Natural killer cell (primary cell): ENCODE data around the gene BROX. TPM values are rescaled to one million over a fixed set of nuclear protein-coding genes. Genes with fewer than 3 reads are reported as not detected.
A peak's percentile ranks its signal among the peaks of the same experiment; 100 is the strongest.

Experiments used
- ATAC-seq, 3 donors: fragments of 150-1000 bp in 2 of 3; fragments of 200-7000 bp in 1 of 3; cut with Tn5 transposase; 1 replicate in 1 of 3; 2 replicates in 2 of 3; pipeline ENCODE4 v1.10.0; 2021; ENCODE audit warnings: mild to moderate bottlenecking in 2 of 3, moderate library complexity in 2 of 3
- DNase-seq, 2 donors: peaks; one replicate each; pipeline versions ENCODE4 v3.0.0 to v3.0.0-alpha.2; 2013 to 2021; ENCODE audit warnings: mixed read lengths in 1 of 2
- H3K27ac ChIP-seq: one replicate; pipeline ENCODE4 v1.5.1; 2013; ENCODE audit warnings: mild to moderate bottlenecking, low read length
- H3K27me3 ChIP-seq: one replicate; pipeline ENCODE4 v1.6.1; 2013; ENCODE audit warnings: low read length; ENCODE audit not compliant: control insufficient read depth, insufficient read depth
- H3K36me3 ChIP-seq: one replicate; pipeline ENCODE4 v1.6.1; 2013; ENCODE audit warnings: low read length; ENCODE audit not compliant: control insufficient read depth, insufficient read depth
- H3K4me1 ChIP-seq: one replicate; pipeline ENCODE4 v1.6.1; 2013; ENCODE audit warnings: low read length; ENCODE audit not compliant: control insufficient read depth, insufficient read depth
- H3K4me3 ChIP-seq: one replicate; pipeline ENCODE4 v1.5.1; 2013; ENCODE audit warnings: low read length
- H3K9me3 ChIP-seq: one replicate; pipeline ENCODE4 v1.6.1; 2013; ENCODE audit warnings: low read length; ENCODE audit not compliant: control insufficient read depth, insufficient read depth
- H3K27ac Mint-ChIP-seq, 2 donors: one replicate each; pipeline ENCODE4 v1.8.0; 2022; ENCODE audit warnings: mild to moderate bottlenecking in 2 of 2, mixed read lengths in 2 of 2, moderate library complexity in 1 of 2
- H3K27me3 Mint-ChIP-seq, 2 donors: one replicate each; pipeline ENCODE4 v1.8.0; 2022; ENCODE audit warnings: low read depth in 2 of 2, mixed read lengths in 2 of 2
- H3K36me3 Mint-ChIP-seq: one replicate; pipeline ENCODE4 v1.8.0; 2022; ENCODE audit warnings: mixed read lengths
- H3K4me1 Mint-ChIP-seq, 2 donors: one replicate each; pipeline ENCODE4 v1.8.0; 2022; ENCODE audit warnings: mixed read lengths in 2 of 2
- H3K4me3 Mint-ChIP-seq: one replicate; pipeline ENCODE4 v1.8.0; 2022; ENCODE audit warnings: mild to moderate bottlenecking, moderate library complexity, mixed read lengths
- H3K9me3 Mint-ChIP-seq, 2 donors: one replicate each; pipeline ENCODE4 v1.8.0; 2022; ENCODE audit warnings: mixed read lengths in 2 of 2
- WGBS: methylation state at CpG from one replicate; pipeline ENCODE4 v1.1.7; 2013; ENCODE audit warnings: missing lambda C conversion rate; ENCODE audit not compliant: insufficient coverage; 5-methylcytosine and 5-hydroxymethylcytosine counted together
- intact Hi-C: fragments of 100-400 bp; cut with micrococcal nuclease; formaldehyde crosslinking; loops from one replicate; pipeline ENCODE4 v1.14.2; 2022
- total RNA-seq, 4 donors: library from RNA; stranded (reverse); fragments of 120-200 nt in 1 of 4; gene quantifications; one replicate each; pipeline versions ENCODE4 v1.2.3 to v1.2.4, GENCODE V29; 2013 to 2022
- TF ChIP-seq, protein P1 (sequence below): fragments of 200-600 bp; IDR thresholded peaks from one replicate; pipeline ENCODE4 v1.8.0; 2022; ENCODE audit warnings: antibody characterized with exemption

Gene BROX
- total RNA-seq, 3 donors from 2014 or later (not counting 1 experiment from before 2014, with no cell fraction given): 68.3 to 75.2 (median 74.5) TPM

DNA sequence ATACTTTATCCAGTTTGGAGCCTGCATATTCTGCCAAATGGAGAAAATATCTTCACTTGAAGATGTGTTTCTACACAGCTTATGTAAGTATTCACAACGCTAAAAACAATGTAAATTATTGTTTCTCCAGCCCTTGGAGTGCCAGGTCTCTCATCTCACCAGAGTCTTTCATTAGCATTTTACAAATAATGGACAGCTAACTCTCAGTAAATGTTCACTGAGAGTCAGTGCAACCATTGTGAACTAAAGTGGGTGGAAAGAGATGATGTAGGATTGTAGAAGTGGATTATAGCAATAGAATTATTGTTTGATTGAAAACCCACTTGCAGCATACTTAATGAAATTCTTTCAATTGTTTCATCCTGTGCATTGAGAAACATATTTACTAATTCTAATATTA is 16.4 kb downstream of the BROX start:
- H3K4me3 Mint-ChIP-seq: no peak overlapping the region
- no peak for DNase-seq
- H3K4me3 ChIP-seq: no peak overlapping the region
- no peaks in the 10 kb centered on the region for H3K27me3 Mint-ChIP-seq
- TF ChIP-seq, protein P1, sequence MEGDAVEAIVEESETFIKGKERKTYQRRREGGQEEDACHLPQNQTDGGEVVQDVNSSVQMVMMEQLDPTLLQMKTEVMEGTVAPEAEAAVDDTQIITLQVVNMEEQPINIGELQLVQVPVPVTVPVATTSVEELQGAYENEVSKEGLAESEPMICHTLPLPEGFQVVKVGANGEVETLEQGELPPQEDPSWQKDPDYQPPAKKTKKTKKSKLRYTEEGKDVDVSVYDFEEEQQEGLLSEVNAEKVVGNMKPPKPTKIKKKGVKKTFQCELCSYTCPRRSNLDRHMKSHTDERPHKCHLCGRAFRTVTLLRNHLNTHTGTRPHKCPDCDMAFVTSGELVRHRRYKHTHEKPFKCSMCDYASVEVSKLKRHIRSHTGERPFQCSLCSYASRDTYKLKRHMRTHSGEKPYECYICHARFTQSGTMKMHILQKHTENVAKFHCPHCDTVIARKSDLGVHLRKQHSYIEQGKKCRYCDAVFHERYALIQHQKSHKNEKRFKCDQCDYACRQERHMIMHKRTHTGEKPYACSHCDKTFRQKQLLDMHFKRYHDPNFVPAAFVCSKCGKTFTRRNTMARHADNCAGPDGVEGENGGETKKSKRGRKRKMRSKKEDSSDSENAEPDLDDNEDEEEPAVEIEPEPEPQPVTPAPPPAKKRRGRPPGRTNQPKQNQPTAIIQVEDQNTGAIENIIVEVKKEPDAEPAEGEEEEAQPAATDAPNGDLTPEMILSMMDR: no peak
- H3K27ac Mint-ChIP-seq: peak overlapping the region in 1 of 2 donors; percentile 34
- ATAC-seq: no peak
- peaks cover 5 to 16% of the 10 kb centered on the region in 2 donors for H3K4me1 Mint-ChIP-seq
- H3K4me1 ChIP-seq: no peaks in the 10 kb centered on the region
- H3K27ac ChIP-seq: no peak overlapping the region
- no peaks in the 10 kb centered on the region for H3K9me3 Mint-ChIP-seq
- H3K9me3 ChIP-seq: no peaks in the 10 kb centered on the region
- intact Hi-C loops: no loop called here
- peaks cover 50% of the 10 kb centered on the region for H3K36me3 Mint-ChIP-seq
- no peaks in the 10 kb centered on the region for H3K27me3 ChIP-seq
- 100% methylated on average over 1 of the region's 1 CpG for WGBS
- H3K36me3 ChIP-seq: peaks cover 93% of the 10 kb centered on the region

DNA sequence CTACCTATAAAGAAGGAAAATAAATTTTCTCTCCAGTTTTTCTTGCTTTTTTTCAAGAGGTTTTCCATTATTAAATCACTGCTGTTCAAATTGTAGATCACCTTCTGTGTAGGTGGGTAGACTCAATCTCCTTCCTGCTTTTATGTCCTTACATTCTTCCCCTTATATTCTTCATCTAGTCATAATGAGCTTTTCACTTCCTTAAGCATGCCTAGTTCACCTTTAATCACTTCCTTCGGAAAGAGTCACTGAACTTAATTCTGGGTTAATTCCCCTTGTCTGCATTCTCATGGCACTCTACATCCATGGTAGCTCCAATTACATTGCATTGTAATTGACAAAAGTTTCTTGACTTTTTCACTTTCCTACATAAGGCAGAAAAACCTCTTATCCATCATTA is 18.5 kb downstream of the BROX start:
- Histone ChIP-seq H3K4me3 (no peak overlapping the region), H3K27ac (no peak overlapping the region), H3K36me3 (peaks cover 94% of the 10 kb centered on the region), H3K27me3 (no peaks in the 10 kb centered on the region), H3K4me1 (no peaks in the 10 kb centered on the region), H3K9me3 (no peaks in the 10 kb centered on the region)
- Mint-ChIP-seq H3K9me3 (no peaks in the 10 kb centered on the region), H3K4me1 (peaks cover 5 to 16% of the 10 kb centered on the region in 2 donors), H3K36me3 (peaks cover 42% of the 10 kb centered on the region), H3K27me3 (no peaks in the 10 kb centered on the region), H3K27ac (peak overlapping the region in 1 of 2 donors; percentile 0), H3K4me3 (no peak overlapping the region)
- intact Hi-C loops: no loop called here
- TF ChIP-seq, protein P1: no peak
- no peak for ATAC-seq
- 91% methylated on average over 1 of the region's 1 CpG for WGBS
- no peak for DNase-seq

DNA sequence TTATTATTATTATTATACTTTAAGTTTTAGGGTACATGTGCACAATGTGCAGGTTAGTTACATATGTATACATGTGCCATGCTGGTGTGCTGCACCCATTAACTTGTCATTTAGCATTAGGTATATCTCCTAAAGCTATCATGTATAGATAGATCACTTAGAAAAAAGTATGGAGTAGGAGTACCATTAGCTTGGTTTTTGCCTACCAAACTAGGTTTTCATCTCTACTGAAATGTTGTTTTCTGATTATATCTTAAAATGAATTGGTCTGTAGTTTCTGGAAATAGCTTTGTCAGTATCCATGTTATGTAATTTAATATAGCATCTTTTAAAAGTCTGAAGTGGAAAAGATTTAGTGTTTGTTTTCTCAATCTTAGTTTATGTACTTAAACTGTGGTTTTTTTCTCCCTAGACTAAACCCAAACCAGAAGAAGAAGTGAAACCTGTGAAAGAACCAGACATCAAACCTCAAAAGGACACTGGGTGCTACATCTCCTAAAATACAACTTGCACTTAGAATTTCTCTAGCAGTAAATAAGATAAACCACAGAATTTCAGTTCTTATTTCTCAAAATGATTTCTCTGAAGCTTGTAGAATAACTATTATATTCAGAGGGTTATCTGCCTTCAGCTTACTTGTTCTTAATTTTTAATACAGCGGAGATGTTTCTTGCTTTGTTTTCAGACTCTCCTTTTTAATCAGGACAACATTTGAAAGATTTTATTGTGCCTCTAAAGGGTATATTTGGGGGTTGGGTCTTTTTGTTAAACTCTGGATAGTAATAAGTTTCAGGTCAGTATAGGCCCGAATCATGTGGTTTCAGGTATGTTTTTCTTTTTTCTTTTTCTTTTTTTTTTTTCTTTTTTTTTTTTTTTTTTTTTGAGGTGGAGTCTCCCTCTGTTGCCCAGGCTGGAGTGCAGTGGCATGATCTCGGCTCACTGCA is 20.1 kb downstream of the BROX start:
- DNase-seq (no peak), ATAC-seq (no peak)
- H3K27ac ChIP-seq: no peak overlapping the region
- H3K9me3 Mint-ChIP-seq: no peaks in the 10 kb centered on the region
- no peaks in the 10 kb centered on the region for H3K9me3 ChIP-seq
- H3K36me3 ChIP-seq: peaks cover 78% of the 10 kb centered on the region
- H3K4me1 ChIP-seq: no peaks in the 10 kb centered on the region
- H3K36me3 Mint-ChIP-seq: peaks cover 36% of the 10 kb centered on the region
- no peaks in the 10 kb centered on the region for H3K27me3 ChIP-seq
- intact Hi-C loops: no loop called here
- no peaks in the 10 kb centered on the region for H3K27me3 Mint-ChIP-seq
- peaks cover 5 to 10% of the 10 kb centered on the region in 2 donors for H3K4me1 Mint-ChIP-seq
- no peak overlapping the region for H3K4me3 Mint-ChIP-seq
- TF ChIP-seq, protein P1: no peak
- WGBS: 67% methylated on average over 2 of the region's 3 CpGs
- peak overlapping the region in 1 of 2 donors; percentile 41 for H3K27ac Mint-ChIP-seq
- no peak overlapping the region for H3K4me3 ChIP-seq
